PC-3 (cell line): ENCODE measurements around the gene COL7A1. TPM values are rescaled to one million over a fixed set of nuclear protein-coding genes. Genes with fewer than 3 reads are reported as not detected.

ENCODE experiments used
- ATAC-seq: fragments of 200-7000 bp; cut with Tn5 transposase; 2 replicates; pipeline ENCODE4 v1.9.1; 2020; ENCODE audit warnings: mild to moderate bottlenecking, moderate library complexity
- BruUV-seq: library from RNA; stranded (reverse); fragments of 400-500 nt; replicated peaks from 2 replicates; lab custom pipeline; 2021; lab: Mats Ljungman, UMichigan
- CTCF ChIA-PET: fragments of 300-600 bp; sonication (Branson Sonifier 250); formaldehyde crosslinking; loops from one replicate; lab custom pipeline; 2022; ENCODE audit warnings: antibody characterized with exemption; lab: Charles Lee
- POLR2A ChIA-PET: fragments of 300-600 bp; sonication (Branson Sonifier 250); formaldehyde crosslinking; loops from one replicate; lab custom pipeline; 2022; ENCODE audit warnings: antibody characterized with exemption; ENCODE audit not compliant: unreplicated experiment; lab: Charles Lee
- DNase-seq: peaks from one replicate; pipeline ENCODE4 v3.0.0-alpha.2; 2015
- H2AFZ ChIP-seq: fragments of 300-600 bp; sonication (generic); 2 replicates; pipeline ENCODE4 v1.6.0; 2016; ENCODE audit warnings: antibody characterized with exemption, low read length
- H3F3A ChIP-seq: fragments of 300-600 bp; sonication (generic); one replicate; pipeline ENCODE4 v1.6.0; 2017; ENCODE audit warnings: antibody characterized with exemption, low read length, control low read depth, mild to moderate bottlenecking; ENCODE audit not compliant: unreplicated experiment
- H3K27ac ChIP-seq: fragments of 300-600 bp; sonication (generic); 2 replicates; pipeline ENCODE4 v1.5.1; 2016; ENCODE audit warnings: mild to moderate bottlenecking, low read length
- H3K27me3 ChIP-seq: fragments of 300-600 bp; sonication (generic); 2 replicates; pipeline ENCODE4 v1.6.1; 2016; ENCODE audit warnings: low read length, mixed read lengths
- H3K36me3 ChIP-seq: fragments of 300-600 bp; sonication (generic); 2 replicates; pipeline ENCODE4 v1.6.1; 2016; ENCODE audit warnings: low read depth, mixed run types, low read length, mixed read lengths
- H3K4me1 ChIP-seq: fragments of 300-600 bp; sonication (generic); 2 replicates; pipeline ENCODE4 v1.5.1; 2016; ENCODE audit warnings: low read length; ENCODE audit not compliant: insufficient read depth
- H3K4me2 ChIP-seq: fragments of 300-600 bp; sonication (generic); 2 replicates; pipeline ENCODE4 v1.6.0; 2016; ENCODE audit warnings: low read length
- H3K4me3 ChIP-seq: fragments of 300-600 bp; sonication (generic); 2 replicates; pipeline ENCODE4 v1.5.1; 2016; ENCODE audit warnings: mild to moderate bottlenecking, low read length, mixed read lengths
- H3K79me2 ChIP-seq: fragments of 300-600 bp; sonication (generic); 2 replicates; pipeline ENCODE4 v1.6.1; 2017; ENCODE audit warnings: low read length, mixed read lengths
- H3K9ac ChIP-seq: fragments of 300-600 bp; sonication (generic); 2 replicates; pipeline ENCODE4 v1.6.0; 2016; ENCODE audit warnings: mild to moderate bottlenecking, low read length
- H3K9me2 ChIP-seq: fragments of 300-600 bp; sonication (generic); replicated peaks from 2 replicates; pipeline ENCODE4 v1.6.1; 2016; ENCODE audit warnings: mixed run types, low read length, mixed read lengths
- H3K9me3 ChIP-seq: fragments of 300-600 bp; sonication (generic); 2 replicates; pipeline ENCODE4 v1.6.1; 2016; ENCODE audit warnings: low read length, mixed read lengths
- H4K20me1 ChIP-seq: fragments of 300-600 bp; sonication (generic); 2 replicates; pipeline ENCODE4 v1.6.1; 2016; ENCODE audit warnings: low read length, mixed read lengths
- CTCF ChIP-seq: fragments of 300-600 bp; sonication (generic); conservative IDR thresholded peaks from 2 replicates; pipeline ENCODE4 v1.5.1; 2017; ENCODE audit warnings: antibody characterized with exemption, low read depth, mild to moderate bottlenecking, low read length
- EZH2 ChIP-seq: fragments of 300-600 bp; sonication (generic); IDR thresholded peaks from one replicate; pipeline ENCODE4 v1.6.1; 2017; ENCODE audit warnings: antibody characterized with exemption, mild to moderate bottlenecking, low read length; ENCODE audit not compliant: unreplicated experiment
- EZH2phosphoT487 ChIP-seq: fragments of 300-600 bp; sonication (generic); IDR thresholded peaks from 2 replicates; pipeline ENCODE4 v1.6.1; 2018; ENCODE audit warnings: mild to moderate bottlenecking, antibody characterized with exemption, low read length, borderline replicate concordance
- intact Hi-C: fragments of 100-400 bp; cut with micrococcal nuclease; formaldehyde crosslinking; loops from 2 replicates; pipeline ENCODE4 v1.9.0; 2023
- total RNA-seq: library from RNA; depleted of rRNA; stranded (reverse); fragments of >200 nt; gene quantifications from 2 replicates; pipeline ENCODE4 v1.2.3, GENCODE V29; 2014

The COL7A1 gene
- total RNA-seq, 1 experiment from 2014 or later, result 7.9 TPM

GRCh38 chr3:48595526-48596121, 495 bp upstream of the COL7A1 start:
- Histone ChIP-seq H3K9me3 (no peaks in the 10 kb centered on the region), H3K27ac (peak overlapping the region; percentile 74), H3K4me1 (peaks cover 60% of the 10 kb centered on the region), H3K36me3 (peaks cover 21% of the 10 kb centered on the region), H3K4me2 (peak overlapping the region; percentile 51), H3K9me2 (no peaks in the 10 kb centered on the region), H3K4me3 (no peak overlapping the region), H4K20me1 (no peaks in the 10 kb centered on the region), H3K27me3 (no peaks in the 10 kb centered on the region), H3F3A (no peaks in the 10 kb centered on the region), H2AFZ (no peak overlapping the region), H3K79me2 (no peaks in the 10 kb centered on the region), H3K9ac (peak overlapping the region; percentile 19; the same call in 1 of the 2 replicates)
- intact Hi-C loops, result loop anchor here (5.0 kb wide), 1 partner anchor 38 kb away; the partner anchor contains the start of gene PFKFB4
- peak; percentile 95 for DNase-seq
- ChIA-PET POLR2A (no interaction called here), CTCF (no interaction called here)
- no peak for TF ChIP-seq EZH2
- no peak for TF ChIP-seq CTCF
- no peak for TF ChIP-seq EZH2phosphoT487
- BruUV-seq, result no TSS peak
- peak; percentile 43 for ATAC-seq

GRCh38 chr3:48594417-48595049, 596 bp downstream of the COL7A1 start:
- Histone ChIP-seq H3K9ac (no peak overlapping the region), H3K36me3 (peaks cover 10% of the 10 kb centered on the region), H2AFZ (no peak overlapping the region), H3K79me2 (no peaks in the 10 kb centered on the region), H3K9me3 (no peaks in the 10 kb centered on the region), H3K4me1 (peaks cover 49% of the 10 kb centered on the region), H3K4me2 (no peak overlapping the region), H3K27ac (0 out of 2 replicates have a peak overlapping the region, but pooled peaks have one; percentile 74), H3F3A (no peaks in the 10 kb centered on the region), H3K9me2 (no peaks in the 10 kb centered on the region), H4K20me1 (no peaks in the 10 kb centered on the region), H3K27me3 (no peaks in the 10 kb centered on the region), H3K4me3 (no peak overlapping the region)
- ChIA-PET POLR2A (no interaction called here), CTCF (no interaction called here)
- BruUV-seq, result no TSS peak
- no peak for TF ChIP-seq EZH2
- no peak for TF ChIP-seq EZH2phosphoT487
- TF ChIP-seq CTCF, result no peak
- DNase-seq (no peak), ATAC-seq (no peak)
- intact Hi-C loops, result loop anchor here (5.0 kb wide), 1 partner anchor 37 kb away; the partner anchor contains the start of gene PFKFB4

GRCh38 chr3:48593337-48593736, 1.8 kb downstream of the COL7A1 start:
- peaks cover 37% of the 10 kb centered on the region for H3K4me1 ChIP-seq
- no peaks in the 10 kb centered on the region for H3K79me2 ChIP-seq
- no peaks in the 10 kb centered on the region for H3K9me3 ChIP-seq
- H3F3A ChIP-seq, result no peaks in the 10 kb centered on the region
- no peaks in the 10 kb centered on the region for H3K27me3 ChIP-seq
- no peak overlapping the region for H3K4me2 ChIP-seq
- DNase-seq (no peak), ATAC-seq (no peak)
- H3K36me3 ChIP-seq, result peaks cover 8% of the 10 kb centered on the region
- H3K9ac ChIP-seq, result no peak overlapping the region
- intact Hi-C loops, result no loop called here
- H3K27ac ChIP-seq, result no peak overlapping the region
- H2AFZ ChIP-seq, result no peak overlapping the region
- POLR2A ChIA-PET, result no interaction called here
- no peaks in the 10 kb centered on the region for H4K20me1 ChIP-seq
- no peak overlapping the region for H3K4me3 ChIP-seq
- no TSS peak for BruUV-seq
- H3K9me2 ChIP-seq, result no peaks in the 10 kb centered on the region
- CTCF ChIA-PET, result no interaction called here
- TF ChIP-seq EZH2, result no peak
- no peak for TF ChIP-seq CTCF
- TF ChIP-seq EZH2phosphoT487, result no peak
